Esophagus muscularis mucosa (tissue), 4 donors: ENCODE results near the gene PROP1. TPM values are rescaled to one million over a fixed set of nuclear protein-coding genes. Genes with fewer than 3 reads are reported as not detected.
A peak's percentile ranks its signal among the peaks of the same experiment; 100 is the strongest.

ENCODE experiments used
- DNase-seq: peaks from one replicate; pipeline ENCODE4 v3.0.0-alpha.2; 2017; ENCODE audit errors: extremely low spot score
- H3K27ac ChIP-seq, 4 donors: fragments of 200-600 bp; sonication (generic); replicated peaks in 1 of 4; 1 replicate in 3 of 4; 2 replicates in 1 of 4; pipeline ENCODE4 v1.5.1; 2016 to 2019; ENCODE audit warnings: mild to moderate bottlenecking in 1 of 4
- H3K27me3 ChIP-seq, 4 donors: fragments of 200-600 bp; sonication (generic); one replicate each; pipeline versions ENCODE4 v1.5.1 to v1.6.0; 2016 to 2019
- H3K36me3 ChIP-seq, 4 donors: fragments of 200-600 bp; sonication (generic); one replicate each; pipeline ENCODE4 v1.5.1; 2016 to 2019
- H3K4me1 ChIP-seq, 4 donors: fragments of 200-600 bp; sonication (generic); one replicate each; pipeline ENCODE4 v1.5.1; 2016 to 2019
- H3K4me3 ChIP-seq, 4 donors: fragments of 200-600 bp; sonication (generic); 1 replicate in 2 of 4; 2 replicates in 2 of 4; pipeline ENCODE4 v1.5.1; 2016 to 2019; ENCODE audit warnings: mild to moderate bottlenecking in 4 of 4, moderate library complexity in 1 of 4
- H3K9me3 ChIP-seq, 4 donors: fragments of 200-600 bp; sonication (generic); 1 replicate in 3 of 4; 2 replicates in 1 of 4; pipeline ENCODE4 v1.5.1; 2016 to 2019
- CTCF ChIP-seq, 3 experiments: fragments of 200-600 bp in 2 of 3; fragments of 450-650 bp in 1 of 3; sonication (generic) in 2 of 3; IDR thresholded peaks; one replicate each; pipeline ENCODE4 v1.5.1; 2017 to 2019; ENCODE audit warnings: antibody characterized with exemption in 3 of 3, mild to moderate bottlenecking in 2 of 3, moderate library complexity in 1 of 3
- EP300 ChIP-seq: sonication (generic); formaldehyde crosslinking; IDR thresholded peaks from one replicate; pipeline ENCODE4 v1.6.1; 2017; ENCODE audit warnings: antibody characterized with exemption
- POLR2A ChIP-seq: fragments of 450-650 bp; IDR thresholded peaks from one replicate; pipeline ENCODE4 v1.6.1; 2017; ENCODE audit warnings: antibody characterized with exemption, moderate library complexity, mild to moderate bottlenecking, low read depth
- POLR2AphosphoS5 ChIP-seq, 2 donors: sonication (generic); formaldehyde crosslinking; IDR thresholded peaks; one replicate each; pipeline ENCODE4 v1.6.1; 2017; ENCODE audit warnings: antibody characterized with exemption in 2 of 2
- WGBS: methylation state at CpG from one replicate; pipeline ENCODE4 v1.1.5; 2018; 5-methylcytosine and 5-hydroxymethylcytosine counted together
- intact Hi-C: fragments of 100-400 bp; cut with DNase I; formaldehyde crosslinking; loops from one replicate; pipeline ENCODE4 v1.15.1; 2023
- total RNA-seq, 4 donors: library from RNA; depleted of rRNA; stranded (reverse); fragments of >200 nt; gene quantifications; one replicate each; pipeline versions ENCODE4 v1.1.0 to v1.2.1, GENCODE V29; 2016

The PROP1 gene
- total RNA-seq, 4 donors from 2014 or later, result not detected

- intact Hi-C loops, result no loop called here
- DNase-seq, result peak; percentile 29
- 81% methylated on average over 18 of the region's 19 CpGs for WGBS
- H3K27ac ChIP-seq, result no peak overlapping the region
- no peak for TF ChIP-seq POLR2A
- TF ChIP-seq CTCF (IDR thresholded peaks at IDR 0.05), result no peak
- no peak for TF ChIP-seq EP300
- no peak for TF ChIP-seq POLR2AphosphoS5 (IDR thresholded peaks at IDR 0.05)
- peaks cover 0 to 66% (median 0%) of the 10 kb centered on the region in 4 donors for H3K27me3 ChIP-seq
- H3K36me3 ChIP-seq, result no peaks in the 10 kb centered on the region
- no peaks in the 10 kb centered on the region for H3K4me1 ChIP-seq
- H3K9me3 ChIP-seq, result no peaks in the 10 kb centered on the region
- H3K4me3 ChIP-seq, result no peak overlapping the region
Measured at GRCh38 chr5:177994063-177994462, 2.0 kb downstream of the PROP1 start.

GRCh38 chr5:177992466-177992865 is 3.6 kb downstream of the PROP1 start:
- peak; percentile 68 for DNase-seq
- H3K27me3 ChIP-seq, result peaks cover 0 to 61% (median 0%) of the 10 kb centered on the region in 4 donors

GRCh38 chr5:177988989-177989625 is 6.9 kb downstream of the PROP1 start:
- H3K27me3 ChIP-seq, result peaks cover 0 to 61% (median 10%) of the 10 kb centered on the region in 4 donors
- H3K4me3 ChIP-seq, result no peak overlapping the region
- 77% methylated on average over 11 of the region's 11 CpGs for WGBS
- H3K4me1 ChIP-seq, result peaks cover 0 to 7% (median 3%) of the 10 kb centered on the region in 4 donors
- H3K36me3 ChIP-seq, result no peaks in the 10 kb centered on the region
- H3K27ac ChIP-seq, result no peak overlapping the region
- TF ChIP-seq EP300 (no peak), POLR2A (no peak), CTCF (IDR thresholded peaks at IDR 0.05) (no peak), POLR2AphosphoS5 (IDR thresholded peaks at IDR 0.05) (no peak)
- peak; percentile 78 for DNase-seq
- intact Hi-C loops, result no loop called here
- no peaks in the 10 kb centered on the region for H3K9me3 ChIP-seq

More at GRCh38 chr5:177992466-177992865, 3.6 kb downstream of the PROP1 start:
- Histone ChIP-seq H3K4me1 (no peaks in the 10 kb centered on the region), H3K36me3 (no peaks in the 10 kb centered on the region), H3K27ac (no peak overlapping the region), H3K9me3 (no peaks in the 10 kb centered on the region), H3K4me3 (no peak overlapping the region)
- TF ChIP-seq CTCF (IDR thresholded peaks at IDR 0.05) (no peak), POLR2A (no peak), POLR2AphosphoS5 (IDR thresholded peaks at IDR 0.05) (no peak), EP300 (no peak)
- WGBS, result 87% methylated on average over 6 of the region's 6 CpGs
- intact Hi-C loops, result no loop called here

- intact Hi-C loops, result no loop called here
- H3K4me1 ChIP-seq, result peaks cover 0 to 7% (median 3%) of the 10 kb centered on the region in 4 donors
Measured at GRCh38 chr5:177987326-177987725, 8.7 kb downstream of the PROP1 start.

More at GRCh38 chr5:177987326-177987725, 8.7 kb downstream of the PROP1 start:
- no peaks in the 10 kb centered on the region for H3K9me3 ChIP-seq
- H3K27ac ChIP-seq, result no peak overlapping the region
- 76% methylated on average over 9 of the region's 9 CpGs for WGBS
- DNase-seq, result peak; percentile 74
- peaks cover 0 to 71% (median 22%) of the 10 kb centered on the region in 4 donors for H3K27me3 ChIP-seq
- TF ChIP-seq CTCF (IDR thresholded peaks at IDR 0.05) (no peak), EP300 (no peak), POLR2A (no peak), POLR2AphosphoS5 (IDR thresholded peaks at IDR 0.05) (no peak)
- H3K4me3 ChIP-seq, result no peak overlapping the region
- no peaks in the 10 kb centered on the region for H3K36me3 ChIP-seq
